GM21360 (cell line): ENCODE measurements around the gene KRT71.

ENCODE experiments used
- ATAC-seq: cut with Tn5 transposase; IDR thresholded peaks from one replicate; pipeline ENCODE4 v1.9.1; 2021; ENCODE audit warnings: mild to moderate bottlenecking, moderate library complexity; ENCODE audit not compliant: unreplicated experiment

Gene KRT71

DNA sequence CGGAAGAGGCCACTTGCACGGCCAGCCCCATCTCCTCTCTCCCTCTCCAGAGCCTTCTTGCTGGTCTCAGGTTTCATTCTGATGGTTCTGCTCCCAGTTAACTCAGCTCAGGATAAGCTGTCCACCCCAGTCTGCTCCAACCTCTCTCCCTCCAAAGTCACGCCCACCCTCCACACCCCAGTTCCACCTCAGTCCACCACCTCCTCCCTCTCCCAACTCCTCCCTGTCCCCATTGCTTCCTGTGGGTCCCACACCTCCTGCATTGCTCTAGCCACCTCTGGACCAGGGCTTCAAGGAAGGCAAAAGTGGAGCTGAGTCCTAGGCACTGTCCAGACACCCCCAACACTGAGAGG, 13.1 kb downstream of the KRT71 start:
- ATAC-seq = no peak

- no peak for ATAC-seq
Measured at GRCh38 chr12:52539083-52539820, 13.7 kb downstream of the KRT71 start.

- no peak for ATAC-seq
Measured at GRCh38 chr12:52537101-52537500, 15.8 kb downstream of the KRT71 start.

- ATAC-seq = no peak
Measured at GRCh38 chr12:52535574-52535973, 17.4 kb downstream of the KRT71 start.

- no peak for ATAC-seq
Measured at GRCh38 chr12:52534482-52534881, 18.5 kb downstream of the KRT71 start.

DNA sequence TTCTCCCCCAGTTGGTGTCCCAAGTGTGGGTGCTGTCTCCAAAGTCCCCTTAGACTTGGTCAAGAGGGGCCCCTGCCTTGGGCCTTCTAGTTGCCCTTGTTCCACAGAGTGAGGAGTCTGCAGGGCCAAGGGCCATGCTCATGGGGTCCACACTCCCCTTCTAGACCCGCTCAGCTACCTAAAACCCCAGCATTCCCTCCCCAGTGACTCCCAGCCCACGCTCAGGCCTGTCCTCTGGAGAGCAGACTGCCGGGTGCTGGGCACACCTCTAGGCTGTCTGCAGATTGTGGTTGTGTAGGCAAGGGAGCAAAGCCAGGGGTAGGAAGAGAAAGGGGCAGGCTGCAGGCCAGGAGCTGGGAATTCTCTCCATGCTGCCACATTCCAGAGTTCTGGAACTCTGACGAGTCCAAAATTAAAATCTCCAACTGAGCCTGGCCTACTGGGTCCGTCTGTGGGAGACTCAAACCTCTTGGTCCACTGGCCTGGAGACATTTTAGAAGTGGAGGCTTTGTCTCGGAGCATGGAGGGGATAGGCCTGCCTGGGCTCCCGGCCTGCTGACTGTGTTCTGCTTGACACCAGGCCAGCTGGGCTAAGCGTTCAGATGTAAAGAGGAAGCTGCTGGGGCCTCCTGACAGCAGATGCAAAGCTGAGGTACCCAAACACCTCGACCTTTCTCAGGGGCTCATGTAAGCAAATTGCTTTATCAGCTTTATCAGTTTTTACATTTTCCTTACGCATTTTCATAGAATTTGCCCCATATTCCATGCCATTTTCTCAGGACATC, 19.1 kb downstream of the KRT71 start:
- ATAC-seq = no peak

GRCh38 chr12:52532636-52533035, 20.3 kb downstream of the KRT71 start:
- no peak for ATAC-seq

DNA sequence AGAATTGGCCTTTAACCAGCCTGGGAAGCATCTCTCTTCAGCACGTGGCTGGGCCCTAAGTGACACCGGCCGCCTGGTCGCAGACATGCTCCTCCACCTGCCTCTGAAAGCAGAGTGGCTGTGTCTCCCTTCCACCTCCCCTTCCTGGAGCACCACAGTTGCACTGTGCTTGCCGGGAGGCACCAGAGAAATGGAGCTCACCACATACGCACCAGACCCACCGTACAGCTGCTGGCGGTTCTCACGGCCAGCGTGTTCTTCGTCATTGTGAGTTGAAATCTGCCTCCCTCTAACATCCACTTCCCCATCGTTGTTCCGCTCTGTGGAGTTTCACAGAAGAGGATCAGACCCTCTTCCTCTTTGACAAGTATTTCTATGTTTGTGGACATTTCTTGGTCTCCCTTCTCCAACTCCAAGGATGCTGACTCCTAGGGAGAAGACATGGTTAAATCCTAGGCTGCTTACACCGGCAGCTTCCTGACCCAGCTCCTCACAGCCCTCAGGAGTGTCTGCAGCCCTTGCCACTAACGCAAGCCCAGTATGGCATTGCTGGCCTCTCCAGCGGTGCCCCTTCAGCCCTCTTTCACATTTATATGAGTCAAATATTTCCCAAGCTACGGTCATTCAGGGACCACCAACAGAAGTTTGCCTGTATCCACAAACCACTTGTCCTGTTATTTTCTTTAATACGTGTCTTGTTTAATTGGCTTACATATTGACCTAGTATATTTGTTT, 21.2 kb downstream of the KRT71 start:
- ATAC-seq = no peak

DNA sequence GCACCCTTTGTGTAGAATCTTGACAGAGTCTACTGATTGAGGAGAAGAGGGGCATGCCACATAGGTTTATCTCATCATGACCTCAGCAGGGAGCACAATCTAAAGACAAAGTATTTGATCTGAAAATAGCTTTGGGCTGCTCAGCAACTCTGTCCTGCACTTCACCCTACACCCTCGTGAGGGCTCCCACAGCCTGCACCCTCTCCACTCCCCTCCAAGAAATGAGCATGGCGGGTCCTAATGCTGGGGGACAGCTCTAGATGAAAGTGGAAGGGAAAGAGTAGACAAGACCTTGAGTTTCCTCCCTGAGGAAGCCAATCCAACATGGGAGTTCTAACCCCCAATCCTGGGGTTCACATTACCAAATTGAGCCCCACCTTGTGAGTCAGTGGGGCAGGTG, 22.0 kb downstream of the KRT71 start:
- ATAC-seq = no peak

- ATAC-seq = no peak
Measured at GRCh38 chr12:52530366-52530765, 22.6 kb downstream of the KRT71 start.

DNA sequence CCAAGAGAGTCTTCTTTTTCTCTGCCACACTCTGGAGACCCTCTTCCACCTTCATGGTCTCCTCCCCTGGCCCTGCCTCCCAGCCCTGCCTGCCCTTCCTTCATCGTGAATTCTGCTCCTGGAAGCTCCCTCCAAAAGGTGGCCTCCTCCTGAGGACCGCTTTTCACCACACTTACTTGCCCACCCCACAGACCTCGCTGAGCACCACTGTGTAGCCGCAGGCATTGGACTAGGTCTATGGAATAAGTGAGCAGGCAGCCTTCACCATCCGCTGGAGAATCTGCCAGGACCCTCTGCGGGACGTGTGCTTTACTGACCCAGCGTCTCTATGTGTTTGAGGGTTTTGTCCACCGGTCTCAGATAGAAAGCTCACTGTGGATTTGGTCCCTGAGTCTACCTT, 23.1 kb downstream of the KRT71 start:
- ATAC-seq = no peak

- no peak for ATAC-seq
Measured at GRCh38 chr12:52529417-52529816, 23.5 kb downstream of the KRT71 start.

DNA sequence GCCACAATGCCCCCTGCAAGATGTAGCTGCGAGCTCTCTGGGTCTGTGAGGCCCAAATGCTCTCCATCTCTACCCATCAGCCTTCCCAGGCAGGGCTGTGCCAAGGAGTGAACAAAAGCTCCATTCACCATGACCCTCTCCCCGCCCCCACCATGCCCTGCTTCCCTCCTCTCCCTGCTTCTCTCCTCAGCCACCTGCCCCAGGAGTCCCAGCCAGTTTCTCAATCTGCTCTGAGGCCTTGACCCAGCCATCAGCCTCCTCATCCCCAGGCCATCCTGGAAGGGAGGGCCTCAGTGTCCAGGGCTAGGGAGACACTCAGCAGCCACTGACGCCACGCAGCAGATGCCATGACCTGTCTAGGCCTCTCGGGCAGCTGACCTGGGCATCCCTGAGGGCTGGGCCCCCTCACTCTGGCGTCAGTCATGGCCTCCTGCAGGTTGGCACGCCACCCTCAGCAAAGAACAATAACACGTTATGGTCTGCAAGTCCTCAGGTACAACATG, 24.3 kb downstream of the KRT71 start:
- no peak for ATAC-seq

GRCh38 chr12:52527121-52527800, 25.7 kb downstream of the KRT71 start:
- ATAC-seq = no peak

DNA sequence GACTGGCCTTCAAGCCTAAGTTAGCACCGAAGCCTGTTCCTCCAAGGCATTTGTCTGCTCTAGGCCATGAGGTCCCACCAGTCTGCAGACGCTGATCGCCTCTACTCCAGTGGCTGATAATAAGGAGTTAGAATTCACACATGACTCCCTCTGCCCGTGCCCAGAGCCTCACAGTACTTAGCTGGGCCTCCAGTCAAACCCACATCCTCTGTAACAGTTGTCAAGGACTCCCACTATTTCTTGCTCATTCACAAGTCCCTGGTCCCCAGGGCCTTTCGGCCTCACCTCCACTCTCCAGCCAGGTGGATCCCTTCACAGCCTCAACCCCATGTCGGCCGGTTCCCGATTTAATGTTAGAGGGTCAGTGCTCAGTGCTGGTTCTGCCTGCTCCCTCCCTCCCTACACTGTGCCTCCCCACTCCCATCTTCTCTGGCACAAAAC, 26.4 kb downstream of the KRT71 start:
- no peak for ATAC-seq

GRCh38 chr12:52525661-52526499, 27.1 kb downstream of the KRT71 start:
- no peak for ATAC-seq

DNA sequence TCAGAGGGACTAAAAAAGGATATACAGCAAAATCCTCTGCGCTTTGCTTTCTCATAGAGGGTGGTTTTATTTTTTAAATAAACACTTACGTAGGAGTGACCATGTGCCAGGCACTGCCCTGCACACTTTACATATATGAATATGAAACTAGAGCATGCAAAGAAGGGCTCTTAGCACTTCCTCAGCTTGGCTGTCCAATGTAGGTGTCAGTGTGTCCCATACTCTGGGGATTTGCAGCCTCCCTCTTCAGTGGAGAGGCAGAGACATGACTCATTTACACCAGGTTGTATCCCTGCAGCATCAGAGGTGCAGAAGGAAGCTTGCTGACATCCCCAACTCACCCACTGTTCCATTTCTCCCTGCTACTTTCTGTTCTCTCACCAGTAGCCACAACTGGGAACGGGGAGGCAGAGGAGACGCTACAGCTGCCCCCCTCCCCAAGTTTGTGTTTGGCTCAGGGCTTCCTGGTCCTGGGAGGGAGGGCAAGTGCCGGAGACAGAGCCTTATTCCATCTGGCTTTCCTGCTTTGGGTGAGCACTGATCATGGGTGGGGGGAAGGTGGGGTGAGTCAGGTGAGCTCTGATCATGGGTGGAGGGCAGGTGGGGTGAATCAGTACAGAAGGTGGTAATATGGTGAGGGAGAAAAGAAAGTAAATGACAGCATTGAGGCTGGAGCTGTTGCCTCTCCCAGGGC, 27.9 kb downstream of the KRT71 start:
- no peak for ATAC-seq

DNA sequence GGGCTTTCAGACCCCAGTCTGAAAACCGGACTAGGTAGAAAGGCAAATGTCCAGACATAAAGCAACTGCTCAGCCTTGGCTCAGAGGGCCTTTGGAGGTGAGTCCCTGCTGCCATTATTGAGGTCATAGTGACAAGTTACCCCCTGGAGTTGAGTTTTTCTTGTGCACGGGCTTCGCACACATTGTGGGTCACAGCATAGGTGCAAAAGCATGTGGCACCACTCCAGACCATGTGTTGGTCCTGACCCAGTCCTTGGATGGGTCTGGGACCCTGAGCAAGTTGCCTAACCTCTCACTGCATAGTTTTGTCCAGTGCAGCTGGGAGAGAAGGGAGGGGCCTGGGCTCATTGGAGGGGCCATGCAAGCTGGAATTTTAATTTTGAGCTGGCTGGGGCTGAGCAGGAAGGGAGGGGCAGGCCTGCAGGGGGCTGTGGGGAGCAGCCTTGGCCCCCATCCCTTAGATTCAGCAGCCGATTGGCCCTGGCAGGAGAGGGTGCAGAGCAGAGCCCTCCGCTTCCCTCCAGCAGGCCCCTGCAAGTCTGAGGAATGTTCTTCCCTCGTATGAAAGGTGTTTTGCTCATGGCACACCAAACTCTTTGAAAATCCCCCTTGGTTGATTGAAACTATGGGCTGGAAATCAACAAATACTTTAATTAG, 28.6 kb downstream of the KRT71 start:
- no peak for ATAC-seq

- ATAC-seq = no peak
Measured at GRCh38 chr12:52523824-52524223, 29.1 kb downstream of the KRT71 start.
